HG02981 (cell line): ENCODE data around the gene NLK.
"Not testable (repeated sequence)": the region's sequence is repeated elsewhere in the genome, so short reads cannot be mapped to it uniquely, and the experiment has no call there.

Experiments
- ATAC-seq: cut with Tn5 transposase; IDR thresholded peaks from one replicate; pipeline ENCODE4 v1.9.1; 2021; ENCODE audit warnings: mild to moderate bottlenecking, moderate library complexity; ENCODE audit not compliant: unreplicated experiment

The NLK gene

DNA sequence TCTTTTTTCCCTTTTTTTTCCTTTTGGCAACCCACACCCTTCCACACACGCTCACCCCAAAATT is at the start of gene NLK:
Gene NLK (plus strand): TSS at position 21 of the 64 bp plus-strand sequence. CDS start 197 bp downstream, outside the sequence.
- no peak for ATAC-seq

DNA sequence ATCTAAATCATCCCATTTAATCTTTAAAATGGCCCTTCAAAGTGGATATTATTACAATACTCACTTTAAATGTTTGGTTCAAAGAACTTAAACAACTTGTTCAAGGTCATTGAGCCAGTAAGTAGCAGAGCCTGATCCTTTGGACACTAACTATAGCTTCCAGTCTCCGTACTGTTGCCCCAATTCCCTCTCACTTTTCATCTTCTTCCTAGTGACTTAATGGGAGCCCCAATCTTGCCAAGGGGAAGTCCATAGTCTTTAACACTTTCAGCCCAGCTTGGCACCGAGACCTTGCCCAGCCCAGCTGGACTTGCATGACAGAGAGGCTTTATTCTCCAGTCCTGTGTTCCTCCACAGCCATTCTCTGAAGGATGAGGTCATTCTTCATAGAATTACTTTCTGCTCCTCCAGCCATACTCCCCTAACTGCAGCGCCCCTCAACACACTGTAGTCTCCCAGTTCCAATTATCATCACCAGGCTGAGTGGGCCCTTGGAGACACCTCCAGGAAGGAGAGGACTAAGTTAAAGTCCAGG is 49.2 kb upstream of the NLK start:
- no peak for ATAC-seq

DNA sequence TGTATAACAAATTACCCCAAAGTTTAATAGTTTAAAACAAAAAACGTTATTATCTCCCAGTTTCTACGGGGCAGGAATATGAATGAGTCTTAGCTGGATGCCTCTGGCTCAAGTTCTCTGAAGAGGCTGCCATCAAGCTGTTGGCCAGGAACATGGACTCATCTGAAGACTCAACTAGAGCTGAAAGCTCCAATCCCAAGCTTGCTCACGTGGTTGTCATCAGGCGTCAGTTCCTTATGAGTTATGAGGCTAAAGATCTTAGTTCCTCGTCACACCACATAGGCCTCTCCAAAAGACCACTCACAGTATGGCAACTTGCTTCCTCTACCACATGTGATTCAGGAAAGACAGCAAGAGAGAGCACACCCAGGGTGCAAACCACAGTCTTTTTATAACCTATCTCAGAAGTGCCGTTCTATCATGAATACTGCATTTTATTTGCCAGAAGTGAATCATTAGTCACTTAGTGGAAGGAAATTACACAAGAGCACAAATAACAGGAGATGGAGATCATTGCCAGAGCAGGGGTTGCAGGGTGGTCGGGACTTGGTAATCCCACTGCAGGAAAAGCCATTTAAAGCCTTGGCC is 48.7 kb upstream of the NLK start:
- ATAC-seq = no peak

DNA sequence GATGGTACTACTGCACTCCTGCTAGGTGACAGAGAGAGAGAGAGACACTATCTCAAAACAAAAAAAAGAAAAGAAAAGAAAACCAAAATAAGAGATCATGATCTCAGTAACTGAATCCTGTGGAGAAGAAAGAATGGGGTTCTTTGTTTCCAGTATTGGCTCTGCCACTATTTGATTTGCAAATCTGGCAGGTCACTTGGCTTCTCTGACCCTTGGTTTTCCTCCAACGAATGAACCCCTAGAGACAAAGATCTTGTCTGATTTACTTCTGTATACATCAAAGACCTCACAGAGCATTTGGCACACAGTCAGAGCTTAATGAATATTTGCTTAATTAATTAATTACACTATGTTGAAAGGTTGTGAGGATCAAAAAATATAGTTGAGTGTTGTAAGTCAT is 47.9 kb upstream of the NLK start:
- ATAC-seq = no peak

DNA sequence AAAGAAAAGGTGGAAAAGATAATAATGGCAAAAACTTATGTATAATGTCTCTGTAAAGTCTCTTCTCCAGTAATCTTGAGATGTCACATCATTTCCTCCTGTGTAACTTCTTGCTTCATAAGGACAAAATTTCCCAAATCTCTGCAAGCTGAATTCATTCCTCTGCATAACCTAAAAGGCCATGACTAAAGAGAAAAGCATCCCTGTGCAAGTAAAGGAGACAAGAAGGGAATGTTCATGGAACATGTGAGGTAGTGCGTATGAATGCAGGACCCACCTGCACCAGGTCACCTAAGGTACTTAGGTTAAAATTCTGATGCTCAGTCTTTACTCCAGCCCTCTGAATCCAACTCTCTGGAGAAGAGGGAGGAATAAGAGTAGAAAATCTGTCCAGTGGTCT is 46.9 kb upstream of the NLK start:
- no peak for ATAC-seq

DNA sequence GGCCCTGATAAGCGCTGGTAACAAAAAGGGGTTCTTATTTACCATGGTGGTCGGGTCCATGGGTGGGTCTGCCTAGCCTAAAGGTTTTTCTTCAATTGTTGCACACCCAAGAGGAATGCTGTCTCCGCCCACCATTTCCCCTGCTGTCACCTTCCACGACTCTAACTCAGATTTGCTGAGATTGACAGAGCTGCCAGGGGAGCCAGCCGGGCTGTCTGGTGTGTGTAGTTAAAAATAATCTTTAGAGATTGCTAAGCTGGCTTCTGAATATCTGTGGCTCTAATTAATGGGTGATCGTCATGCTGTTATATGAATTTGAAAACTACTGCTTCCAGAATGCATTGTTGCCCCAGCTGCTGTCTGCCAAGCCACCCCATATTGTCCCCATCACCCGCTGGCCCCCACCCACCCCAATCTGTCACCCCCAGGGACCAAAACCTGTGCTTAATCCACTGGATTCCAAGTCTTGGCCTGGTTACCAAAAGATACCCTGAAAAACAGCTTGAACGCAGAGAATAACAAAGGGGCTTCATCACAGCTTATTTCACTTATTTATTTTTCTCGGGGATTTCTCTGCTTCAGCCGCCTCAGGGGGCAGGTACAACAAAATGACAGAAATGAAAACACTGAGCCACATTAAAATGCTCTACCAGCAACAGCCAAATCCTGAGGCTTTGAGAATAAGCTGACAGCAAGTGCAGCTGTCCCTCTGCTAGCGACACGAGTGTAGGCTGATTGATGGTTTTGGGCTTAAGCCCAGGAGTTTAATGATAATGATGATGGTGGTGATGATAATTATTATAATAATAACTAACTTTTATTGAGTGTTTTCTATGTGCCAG is 46.1 kb upstream of the NLK start:
- no peak for ATAC-seq

DNA sequence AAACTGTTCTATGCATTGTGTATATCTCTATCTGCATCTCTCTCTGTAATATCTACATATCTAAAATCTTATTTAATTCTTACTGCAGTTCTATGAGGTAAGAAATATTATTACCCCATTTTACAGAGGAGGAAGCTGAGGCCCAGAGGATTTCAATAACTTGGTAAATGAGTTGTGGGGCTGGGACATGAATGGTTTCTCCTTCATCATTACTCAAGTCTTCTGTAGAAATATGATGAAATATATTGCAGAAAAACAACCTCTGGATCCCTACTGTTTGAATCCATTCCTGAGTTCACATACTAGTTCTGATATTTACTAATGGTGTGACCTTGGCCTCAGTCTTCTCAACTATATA is 45.5 kb upstream of the NLK start:
- no peak for ATAC-seq

DNA sequence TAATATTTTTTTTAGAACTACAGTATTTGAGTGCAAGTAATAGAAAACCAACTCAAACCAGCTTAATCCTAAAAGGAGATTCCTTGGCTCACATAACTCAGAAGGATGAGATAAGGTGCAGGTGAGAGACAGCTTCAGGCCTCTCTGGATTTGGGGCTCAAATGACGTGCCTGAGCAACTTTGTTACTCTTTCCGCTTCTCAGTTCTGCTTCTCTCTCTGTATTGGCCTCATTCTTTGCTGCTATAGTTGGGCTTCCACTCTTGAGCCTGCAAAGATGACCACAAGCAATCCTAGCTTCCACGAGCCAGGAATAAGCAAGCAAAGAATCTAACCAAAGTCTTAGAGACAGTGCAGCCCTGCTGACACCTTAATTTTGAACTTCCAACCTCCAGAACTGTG is 45.0 kb upstream of the NLK start:
- ATAC-seq = no peak

DNA sequence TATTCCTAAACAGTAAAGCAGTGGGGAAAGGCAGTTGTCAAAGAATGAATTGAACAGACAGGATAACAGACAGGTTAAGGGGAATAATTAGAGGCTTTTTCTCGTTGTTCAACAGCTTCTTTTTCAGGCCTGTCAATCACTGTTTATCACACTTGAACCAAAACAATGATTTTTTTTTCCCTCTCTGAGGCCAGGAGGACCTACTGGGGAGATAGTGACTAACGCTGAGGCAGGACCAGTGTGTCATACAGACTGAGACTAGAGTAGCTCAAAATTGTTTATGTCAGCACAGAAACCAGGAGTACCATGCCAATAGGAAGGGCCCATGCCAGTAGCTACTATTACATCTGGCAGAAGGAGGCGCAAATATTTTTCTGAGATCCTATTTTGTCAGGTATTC is 41.3 kb upstream of the NLK start:
- no peak for ATAC-seq

DNA sequence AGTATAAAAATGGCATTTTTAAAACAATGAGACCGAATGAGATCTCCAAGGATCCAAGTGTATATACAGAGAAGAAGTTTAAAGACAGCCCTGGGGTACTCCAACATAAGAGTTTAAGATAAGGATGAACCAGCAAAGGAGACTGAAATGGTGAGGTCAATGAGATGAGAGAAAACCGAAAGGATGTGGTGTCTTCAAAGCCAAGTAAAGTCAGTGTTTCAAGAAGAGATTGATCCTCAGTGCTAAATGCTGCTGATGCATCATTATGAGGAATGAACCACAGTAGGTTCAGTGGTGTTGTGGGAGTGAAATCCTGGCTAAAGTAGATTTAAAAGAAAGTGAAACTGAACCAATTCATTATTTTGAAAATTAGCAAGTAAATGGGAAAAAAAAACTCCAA is 38.1 kb upstream of the NLK start:
- ATAC-seq = no peak

DNA sequence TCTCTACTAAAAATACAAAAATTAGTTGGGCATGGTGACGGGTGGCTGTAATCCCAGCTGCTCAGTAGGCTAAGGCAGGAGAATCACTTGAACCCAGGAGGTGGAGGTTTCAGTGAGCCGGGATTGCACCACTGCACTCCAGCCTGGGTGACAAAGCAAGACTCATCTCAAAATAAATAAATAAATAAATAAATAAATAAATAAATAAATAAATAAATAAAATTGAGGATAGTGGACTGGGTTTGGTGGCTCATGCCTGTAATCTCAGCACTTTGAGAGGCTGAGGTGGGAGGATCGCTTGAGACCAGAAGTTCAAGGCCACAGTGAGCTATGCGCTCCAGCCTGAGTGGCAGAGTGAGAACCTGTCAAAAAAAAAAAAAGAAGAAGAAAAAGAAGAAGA is 34.6 kb upstream of the NLK start:
- ATAC-seq = not testable (repeated sequence)

DNA sequence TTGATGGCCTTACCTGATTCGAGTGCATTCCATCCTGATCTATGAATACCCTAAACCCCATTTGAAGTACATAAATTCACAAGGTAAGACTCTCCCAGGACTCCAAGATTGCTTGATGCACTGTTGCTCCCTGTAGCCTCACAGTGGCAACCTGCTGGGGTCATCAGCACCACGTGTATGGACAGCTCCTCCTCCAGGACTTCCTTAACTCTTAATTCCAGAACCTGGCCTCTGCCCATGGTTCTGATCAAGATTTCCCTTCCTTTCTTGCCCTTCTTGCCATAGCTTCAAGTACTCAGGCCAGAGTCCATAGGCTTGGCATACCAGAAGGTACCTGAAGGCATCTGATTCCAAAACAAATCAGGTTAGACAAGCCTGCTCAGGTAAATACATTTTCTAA is 34.0 kb upstream of the NLK start:
- no peak for ATAC-seq

DNA sequence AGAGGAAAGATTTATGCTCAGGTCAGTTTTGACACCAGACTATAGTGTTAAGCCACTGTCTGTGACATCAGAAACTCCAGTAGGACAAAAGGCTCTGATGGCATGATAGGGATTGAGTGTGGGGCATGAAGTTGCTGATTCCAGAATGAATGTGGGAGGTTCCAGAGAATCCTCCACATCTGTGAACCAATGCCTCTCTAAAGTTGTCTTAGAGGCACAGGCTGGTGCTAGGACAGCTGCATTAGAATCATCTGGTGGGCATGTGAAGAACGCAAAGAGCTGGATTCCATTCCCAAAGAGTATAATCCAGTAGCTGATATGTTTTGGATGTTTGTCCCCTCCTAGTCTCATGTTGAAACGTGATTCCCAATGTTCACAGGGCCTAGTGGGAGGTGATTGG is 32.1 kb upstream of the NLK start:
- no peak for ATAC-seq

DNA sequence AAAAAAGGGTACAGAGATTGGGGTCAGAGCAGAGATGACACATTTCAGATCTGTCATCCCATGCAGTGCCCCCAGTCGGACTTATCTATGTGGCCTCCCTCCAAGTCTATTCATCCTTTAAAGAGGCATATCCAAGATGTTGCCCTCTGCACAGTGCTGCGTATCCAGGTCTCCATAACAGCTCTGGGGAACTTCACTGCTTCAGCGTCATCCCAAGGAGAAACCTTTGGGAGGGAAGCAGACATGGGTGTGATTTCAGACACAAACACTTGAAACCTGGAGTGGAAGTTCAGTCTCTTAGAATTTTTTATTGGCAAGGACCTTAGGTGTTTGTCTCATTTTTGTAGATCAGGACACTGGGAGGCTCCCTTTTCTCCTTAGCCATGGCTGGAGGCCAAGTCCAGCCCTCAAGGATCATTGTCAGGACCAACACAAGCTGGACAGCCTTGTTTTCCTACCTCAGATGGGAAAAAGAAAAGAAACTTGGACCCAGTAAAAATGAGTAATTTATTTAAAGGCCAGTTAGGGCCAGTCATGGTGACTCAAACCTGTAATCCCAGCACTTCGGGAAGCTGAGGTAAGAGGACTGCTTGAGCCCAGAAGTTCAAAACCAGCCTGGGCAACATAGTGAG is 23.9 kb upstream of the NLK start:
- no peak for ATAC-seq

DNA sequence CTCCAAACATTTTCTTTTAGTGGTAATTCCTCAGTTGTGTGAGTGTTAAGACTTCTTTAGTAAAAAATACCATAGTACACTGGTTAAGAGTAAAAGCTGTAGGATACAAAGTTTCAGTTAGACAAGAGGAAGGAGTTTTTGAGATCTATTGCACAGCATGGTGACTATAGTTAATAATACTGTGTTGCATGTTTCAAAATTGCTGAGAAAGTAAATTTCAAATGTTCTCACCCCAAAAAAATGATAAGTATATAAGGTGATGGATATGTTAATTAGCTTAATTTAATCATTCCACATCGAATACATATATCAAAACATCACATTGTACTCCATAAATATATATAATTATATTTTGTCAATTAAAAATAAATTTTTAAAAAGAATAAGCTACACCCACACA is 22.0 kb upstream of the NLK start:
- no peak for ATAC-seq

DNA sequence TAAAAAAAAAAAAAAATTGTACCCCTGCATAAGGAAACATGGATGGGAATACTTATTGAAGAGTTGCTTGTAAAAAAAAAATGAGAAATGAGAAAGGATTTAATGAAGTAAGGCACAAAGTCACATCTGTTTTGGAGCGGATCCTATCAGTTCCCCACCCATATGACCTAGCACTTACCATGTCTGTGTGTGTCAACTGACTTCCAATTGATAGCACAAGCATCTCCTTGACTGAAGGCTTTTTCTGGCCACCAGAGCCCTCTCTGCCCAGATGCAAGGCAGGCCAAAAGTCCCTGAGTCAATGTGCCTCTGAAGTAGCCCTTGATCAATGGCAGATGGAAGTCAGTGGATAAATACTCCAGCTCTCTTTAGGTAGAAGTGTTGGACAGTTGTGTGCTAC is 13.4 kb upstream of the NLK start:
- no peak for ATAC-seq

DNA sequence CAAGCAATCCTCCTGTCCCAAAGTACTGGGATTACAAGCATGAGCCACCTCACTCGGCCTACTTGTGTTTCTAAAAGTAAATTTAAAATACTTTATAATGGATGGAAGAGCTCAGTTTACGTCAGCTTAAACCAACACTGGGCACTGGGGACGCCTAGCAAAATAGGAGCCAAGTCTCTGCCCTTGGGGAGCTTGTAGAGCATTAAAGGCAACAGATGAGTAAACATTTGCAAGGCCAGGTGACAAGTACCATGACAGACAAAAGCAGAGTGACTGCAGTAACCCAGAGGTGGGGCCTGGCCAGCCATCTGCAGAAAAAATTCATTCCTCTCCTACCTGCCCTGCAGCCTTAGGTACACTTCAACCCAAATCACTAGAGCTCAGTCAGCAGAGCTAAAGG is 12.1 kb upstream of the NLK start:
- ATAC-seq = no peak

DNA sequence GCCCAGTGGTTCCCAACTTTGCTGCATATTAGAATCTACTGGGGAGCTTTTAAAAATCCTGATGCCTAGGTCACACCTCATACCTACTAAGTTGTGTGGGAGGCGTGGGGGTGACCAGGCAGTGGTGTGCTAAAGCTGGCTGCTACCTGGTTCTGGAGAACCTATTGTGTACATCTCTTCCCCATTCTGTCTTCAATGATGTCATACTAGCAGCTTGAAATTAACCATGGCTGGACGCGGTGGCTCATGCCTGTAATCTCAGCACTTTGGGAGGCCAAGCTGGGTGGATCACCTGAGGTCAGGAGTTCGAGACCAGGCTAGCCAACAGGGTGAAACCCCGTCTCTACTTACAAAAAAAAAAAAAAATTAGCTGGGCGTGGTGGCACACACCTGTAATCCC is 11.3 kb upstream of the NLK start:
- no peak for ATAC-seq

DNA sequence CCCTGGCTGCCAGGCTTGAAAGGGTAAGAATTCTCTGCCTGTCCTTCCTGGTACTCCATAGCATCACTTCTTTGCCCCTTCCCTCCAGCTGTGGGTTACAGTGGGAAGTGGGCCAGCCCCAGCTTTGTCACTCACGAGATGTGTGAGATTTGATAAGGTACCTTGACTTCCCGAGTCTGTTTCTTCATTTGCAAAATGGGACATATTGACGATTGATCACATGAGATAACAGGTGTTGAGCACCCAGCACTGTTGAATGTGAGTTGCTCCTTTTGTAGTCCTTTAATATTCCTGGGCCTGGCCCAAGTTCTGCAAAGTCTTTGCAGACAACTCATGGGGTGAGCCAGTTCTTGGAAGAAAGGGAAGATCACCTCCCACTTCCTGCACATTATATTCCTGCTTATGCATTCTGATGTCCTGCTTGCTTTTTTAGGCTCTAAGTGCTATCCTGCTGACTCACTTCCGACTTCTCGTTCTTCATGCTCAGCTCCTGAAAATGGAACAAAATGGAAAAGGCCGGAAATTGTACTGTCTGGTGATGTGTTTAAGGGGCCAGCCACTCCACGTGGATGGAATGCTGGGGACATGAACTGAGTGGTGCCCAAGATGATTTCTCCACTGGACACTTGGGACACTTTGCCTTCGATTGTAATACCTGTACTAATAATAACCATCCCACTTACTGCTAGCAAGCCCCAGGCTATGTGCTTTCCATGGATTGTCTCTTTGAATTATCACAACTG is 8.3 kb upstream of the NLK start:
- ATAC-seq = no peak

DNA sequence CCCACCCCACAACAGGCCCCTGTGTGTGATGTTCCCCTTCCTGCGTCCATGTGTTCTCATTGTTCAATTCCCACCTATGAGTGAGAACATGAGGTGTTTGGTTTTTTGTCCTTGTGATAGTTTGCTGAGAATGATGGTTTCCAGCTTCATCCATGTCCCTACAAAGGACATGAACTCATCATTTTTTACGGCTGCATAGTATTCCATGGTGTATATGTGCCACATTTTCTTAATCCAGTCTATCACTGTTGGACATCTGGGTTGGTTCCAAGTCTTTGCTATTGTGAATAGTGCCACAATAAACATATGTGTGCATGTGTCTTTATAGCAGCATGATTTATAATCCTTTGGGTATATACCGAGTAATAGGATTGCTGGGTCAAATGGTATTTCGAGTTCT is 7.0 kb upstream of the NLK start:
- ATAC-seq = not testable (repeated sequence)

DNA sequence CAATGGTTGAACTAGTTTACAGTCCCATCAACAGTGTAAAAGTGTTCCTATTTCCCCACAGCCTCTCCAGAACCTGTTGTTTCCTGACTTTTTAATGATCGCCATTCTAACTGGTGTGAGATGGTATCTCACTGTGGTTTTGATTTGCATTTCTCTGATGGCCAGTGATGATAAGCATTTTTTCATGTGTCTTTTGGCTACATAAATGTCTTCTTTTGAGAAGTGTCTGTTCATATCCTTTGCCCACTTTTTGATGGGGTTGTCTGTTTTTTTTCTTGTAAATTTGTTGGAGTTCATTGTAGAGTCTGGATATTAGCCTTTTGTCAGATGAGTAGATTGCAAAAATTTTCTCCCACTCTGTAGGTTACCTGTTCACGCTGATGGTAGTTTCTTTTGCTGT is 6.6 kb upstream of the NLK start:
- not testable (repeated sequence) for ATAC-seq

DNA sequence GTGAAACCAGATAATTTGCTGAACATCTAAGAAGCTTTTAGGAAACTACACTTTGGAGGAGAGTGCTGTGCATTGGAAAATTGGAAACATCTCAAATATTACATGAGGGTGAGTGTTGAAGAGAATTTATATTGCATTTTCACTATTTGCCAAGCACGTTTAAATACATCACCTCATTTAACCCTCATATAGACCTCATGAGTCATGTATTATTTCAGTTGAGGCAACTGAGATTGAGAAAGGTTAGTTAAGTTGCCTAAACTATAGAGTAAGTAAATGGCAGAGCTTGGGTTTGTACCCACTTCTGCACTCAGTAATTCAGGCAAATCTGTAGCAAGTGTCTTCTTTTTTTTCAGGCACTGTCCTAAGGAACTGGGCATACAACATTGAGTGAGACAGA is 3.7 kb upstream of the NLK start:
- no peak for ATAC-seq
